BLaER1 (cell line): ENCODE data around the gene GDPD4.
A peak's percentile ranks its signal among the peaks of the same experiment; 100 is the strongest.

ENCODE experiments used
- H3K27ac ChIP-seq: shearing (Covaris generic); formaldehyde crosslinking; 2 replicates; pipeline ENCODE4 v1.8.1; 2022
- H3K27me3 ChIP-seq: shearing (Covaris generic); formaldehyde crosslinking; 2 replicates; pipeline ENCODE4 v1.8.1; 2022
- H3K36me3 ChIP-seq: shearing (Covaris generic); formaldehyde crosslinking; 2 replicates; pipeline ENCODE4 v1.8.1; 2022
- H3K4me1 ChIP-seq: shearing (Covaris generic); formaldehyde crosslinking; 2 replicates; pipeline ENCODE4 v1.8.1; 2022
- H3K4me2 ChIP-seq: shearing (Covaris generic); formaldehyde crosslinking; 2 replicates; pipeline ENCODE4 v1.8.1; 2022
- H3K4me3 ChIP-seq: shearing (Covaris generic); formaldehyde crosslinking; 2 replicates; pipeline ENCODE4 v1.8.1; 2022
- H3K9ac ChIP-seq: shearing (Covaris generic); formaldehyde crosslinking; 2 replicates; pipeline ENCODE4 v1.8.1; 2022
- H3K9me3 ChIP-seq: shearing (Covaris generic); formaldehyde crosslinking; 2 replicates; pipeline ENCODE4 v1.8.1; 2022
- H4K20me1 ChIP-seq: shearing (Covaris generic); formaldehyde crosslinking; 2 replicates; pipeline ENCODE4 v1.8.1; 2022
- Cebpa-rat ChIP-seq: shearing (Covaris generic); IDR thresholded peaks from 2 replicates; pipeline ENCODE4 v1.8.1; 2022

GDPD4 gene

DNA sequence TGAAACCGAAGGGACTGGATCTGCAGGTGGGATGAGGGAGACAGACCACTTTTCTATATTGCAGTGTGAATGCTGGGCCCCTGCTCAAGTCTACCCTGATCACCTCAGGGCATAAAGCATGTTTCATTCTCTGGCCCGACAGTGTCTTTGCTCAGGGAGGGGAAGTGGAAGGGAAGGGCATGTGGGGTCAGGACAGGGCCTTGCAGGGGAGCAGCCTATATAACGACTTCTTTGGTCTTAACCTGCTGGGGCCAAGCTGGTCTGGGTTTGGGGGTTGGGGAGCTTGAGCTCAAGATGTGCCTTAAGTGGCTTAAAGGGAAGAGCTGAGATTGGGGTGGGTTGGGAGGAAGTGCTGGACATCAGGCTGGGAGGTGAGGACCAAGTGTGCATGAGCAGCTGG lies 86.4 kb downstream of the GDPD4 start:
- TF ChIP-seq Cebpa-rat: no peak
- H3K4me1 ChIP-seq: peaks cover 18% of the 10 kb centered on the region
- H3K4me2 ChIP-seq: no peak overlapping the region
- no peaks in the 10 kb centered on the region for H3K9me3 ChIP-seq
- H4K20me1 ChIP-seq: no peaks in the 10 kb centered on the region
- H3K27ac ChIP-seq: no peak overlapping the region
- H3K4me3 ChIP-seq: no peak overlapping the region
- H3K36me3 ChIP-seq: peaks cover 11% of the 10 kb centered on the region; the same call in 1 of the 2 replicates
- no peaks in the 10 kb centered on the region for H3K27me3 ChIP-seq
- H3K9ac ChIP-seq: no peak overlapping the region

DNA sequence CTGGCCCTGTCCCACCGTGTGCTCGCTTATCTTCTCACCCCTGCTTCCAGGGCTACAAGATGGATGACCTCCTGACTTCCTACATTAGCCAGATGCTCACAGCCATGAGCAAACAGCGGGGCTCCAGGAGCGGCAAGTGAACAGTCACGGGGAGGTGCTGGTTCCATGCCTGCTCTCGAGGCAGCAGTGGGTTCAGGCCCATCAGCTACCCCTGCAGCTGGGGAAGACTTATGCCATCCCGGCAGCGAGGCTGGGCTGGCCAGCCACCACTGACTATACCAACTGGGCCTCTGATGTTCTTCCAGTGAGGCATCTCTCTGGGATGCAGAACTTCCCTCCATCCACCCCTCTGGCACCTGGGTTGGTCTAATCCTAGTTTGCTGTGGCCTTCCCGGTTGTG lies 86.9 kb downstream of the GDPD4 start:
- no peaks in the 10 kb centered on the region for H3K27me3 ChIP-seq
- TF ChIP-seq Cebpa-rat: no peak
- H3K4me2 ChIP-seq: no peak overlapping the region
- H3K9ac ChIP-seq: no peak overlapping the region
- peaks cover 11% of the 10 kb centered on the region; the same call in 1 of the 2 replicates for H3K36me3 ChIP-seq
- peaks cover 18% of the 10 kb centered on the region for H3K4me1 ChIP-seq
- H3K4me3 ChIP-seq: no peak overlapping the region
- H4K20me1 ChIP-seq: no peaks in the 10 kb centered on the region
- H3K9me3 ChIP-seq: no peaks in the 10 kb centered on the region
- H3K27ac ChIP-seq: no peak overlapping the region

DNA sequence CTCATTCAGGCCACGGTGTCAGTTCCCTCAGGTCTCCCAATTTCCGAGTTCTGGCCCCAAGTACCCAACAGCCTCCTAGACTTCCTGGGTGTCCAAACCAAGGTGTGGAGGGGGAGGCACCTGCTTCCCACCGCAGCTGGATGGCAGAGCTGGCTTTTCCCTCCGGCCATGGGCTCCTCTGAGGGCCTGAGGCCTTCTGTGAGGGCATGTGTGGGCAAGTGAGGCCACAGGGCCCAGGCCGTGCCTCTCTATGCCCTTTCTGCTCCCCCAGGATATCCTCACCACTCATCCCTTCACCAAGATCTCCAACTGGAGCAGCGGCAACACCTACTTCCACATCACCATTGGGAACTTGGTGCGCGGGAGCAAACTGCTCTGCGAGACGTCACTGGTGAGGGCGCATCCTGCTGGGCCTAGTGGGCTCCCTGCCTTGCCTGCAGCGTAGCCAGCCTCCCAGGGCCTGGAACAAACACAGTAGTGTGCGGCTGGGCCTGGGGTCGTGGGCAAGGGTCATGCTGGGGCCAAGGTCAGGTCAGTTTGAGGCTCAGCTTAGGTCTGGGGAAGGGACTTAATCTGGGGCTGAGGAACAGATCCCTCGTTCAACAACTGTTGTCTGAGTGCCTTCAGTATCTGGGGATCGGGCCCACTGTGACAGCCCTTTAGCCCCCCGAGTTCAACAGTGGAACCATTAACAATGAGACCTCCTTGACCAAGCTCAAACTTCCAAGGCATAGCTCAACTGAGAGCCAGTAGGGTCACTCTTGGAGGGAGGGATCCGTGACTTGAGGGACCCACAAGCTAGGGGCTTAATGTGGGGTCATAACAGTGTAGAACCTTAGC lies 87.7 kb downstream of the GDPD4 start:
- H3K36me3 ChIP-seq: peaks cover 11% of the 10 kb centered on the region; the same call in 1 of the 2 replicates
- peaks cover 22% of the 10 kb centered on the region for H3K4me1 ChIP-seq
- no peaks in the 10 kb centered on the region for H3K9me3 ChIP-seq
- no peaks in the 10 kb centered on the region for H4K20me1 ChIP-seq
- no peaks in the 10 kb centered on the region for H3K27me3 ChIP-seq
- no peak overlapping the region for H3K4me2 ChIP-seq
- H3K27ac ChIP-seq: no peak overlapping the region
- no peak for TF ChIP-seq Cebpa-rat
- no peak overlapping the region for H3K4me3 ChIP-seq
- H3K9ac ChIP-seq: no peak overlapping the region

DNA sequence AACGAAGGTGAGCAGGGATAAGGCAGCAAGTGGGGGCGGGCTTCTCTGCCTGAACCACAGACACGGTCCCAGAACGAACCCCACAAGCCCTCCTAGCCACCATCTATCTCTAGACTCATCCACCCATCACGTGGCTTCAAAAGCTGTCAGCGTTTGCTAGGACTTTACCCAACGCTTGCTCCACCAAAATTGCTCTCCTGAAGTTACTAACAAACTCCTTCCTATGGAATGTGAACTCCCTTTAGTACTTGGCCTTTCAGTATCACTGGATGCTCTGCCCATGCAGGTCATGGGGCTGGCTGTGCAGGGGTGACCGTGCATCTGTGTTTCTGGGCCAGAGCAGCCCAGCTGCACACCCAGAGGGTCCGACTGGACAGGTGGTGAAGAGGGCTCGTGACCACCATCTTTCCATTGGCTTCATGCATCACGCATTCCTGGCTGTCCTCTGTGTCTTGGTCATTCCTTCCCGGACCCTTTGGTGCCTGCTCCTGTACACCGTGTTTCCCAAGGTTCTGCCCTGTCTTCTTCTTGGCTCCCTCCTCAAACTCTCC lies 88.4 kb downstream of the GDPD4 start:
- peaks cover 29% of the 10 kb centered on the region for H3K4me1 ChIP-seq
- H3K9me3 ChIP-seq: no peaks in the 10 kb centered on the region
- peaks cover 11% of the 10 kb centered on the region; the same call in 1 of the 2 replicates for H3K36me3 ChIP-seq
- no peak overlapping the region for H3K4me3 ChIP-seq
- no peaks in the 10 kb centered on the region for H3K27me3 ChIP-seq
- H3K9ac ChIP-seq: no peak overlapping the region
- no peaks in the 10 kb centered on the region for H4K20me1 ChIP-seq
- no peak overlapping the region for H3K27ac ChIP-seq
- no peak overlapping the region for H3K4me2 ChIP-seq
- no peak for TF ChIP-seq Cebpa-rat

DNA sequence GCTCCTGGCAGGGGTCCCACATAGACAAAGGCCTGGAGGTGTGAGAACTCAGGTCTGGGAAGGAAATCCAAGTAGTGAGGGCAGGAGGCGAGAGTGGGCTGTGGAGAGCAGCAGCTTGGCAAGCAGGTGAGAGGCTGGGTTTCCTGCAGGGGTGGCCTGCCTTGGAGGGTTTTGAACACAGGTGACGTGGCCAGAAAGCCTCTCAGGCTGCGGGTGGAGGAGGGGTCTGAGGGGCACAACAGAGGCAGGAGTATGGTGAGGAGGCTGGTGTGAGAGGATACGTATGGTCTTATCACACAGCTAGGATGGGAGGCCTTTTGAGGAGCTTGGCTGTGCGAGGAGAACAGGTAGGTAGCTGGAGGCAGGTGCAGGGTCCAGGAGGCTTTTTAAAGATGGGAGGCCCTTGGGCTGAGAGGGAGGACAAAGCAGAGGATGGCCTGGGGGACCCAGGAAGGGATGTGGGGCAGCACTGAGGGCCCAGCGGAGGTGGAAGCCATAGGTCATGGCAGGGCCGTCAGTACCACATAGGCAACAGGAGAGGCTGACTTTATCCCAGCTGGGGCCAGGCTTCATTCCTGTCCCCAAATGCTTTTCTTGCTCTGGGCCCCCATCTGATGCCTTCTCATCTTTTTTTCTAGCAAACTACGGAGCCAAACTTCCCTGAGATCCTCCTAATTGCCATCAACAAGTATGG lies 89.0 kb downstream of the GDPD4 start:
- no peaks in the 10 kb centered on the region for H3K9me3 ChIP-seq
- no peak overlapping the region for H3K4me3 ChIP-seq
- H4K20me1 ChIP-seq: no peaks in the 10 kb centered on the region
- no peak overlapping the region for H3K27ac ChIP-seq
- peaks cover 36% of the 10 kb centered on the region for H3K4me1 ChIP-seq
- no peak overlapping the region for H3K4me2 ChIP-seq
- H3K27me3 ChIP-seq: no peaks in the 10 kb centered on the region
- peaks cover 11% of the 10 kb centered on the region; the same call in 1 of the 2 replicates for H3K36me3 ChIP-seq
- TF ChIP-seq Cebpa-rat: no peak
- H3K9ac ChIP-seq: no peak overlapping the region

DNA sequence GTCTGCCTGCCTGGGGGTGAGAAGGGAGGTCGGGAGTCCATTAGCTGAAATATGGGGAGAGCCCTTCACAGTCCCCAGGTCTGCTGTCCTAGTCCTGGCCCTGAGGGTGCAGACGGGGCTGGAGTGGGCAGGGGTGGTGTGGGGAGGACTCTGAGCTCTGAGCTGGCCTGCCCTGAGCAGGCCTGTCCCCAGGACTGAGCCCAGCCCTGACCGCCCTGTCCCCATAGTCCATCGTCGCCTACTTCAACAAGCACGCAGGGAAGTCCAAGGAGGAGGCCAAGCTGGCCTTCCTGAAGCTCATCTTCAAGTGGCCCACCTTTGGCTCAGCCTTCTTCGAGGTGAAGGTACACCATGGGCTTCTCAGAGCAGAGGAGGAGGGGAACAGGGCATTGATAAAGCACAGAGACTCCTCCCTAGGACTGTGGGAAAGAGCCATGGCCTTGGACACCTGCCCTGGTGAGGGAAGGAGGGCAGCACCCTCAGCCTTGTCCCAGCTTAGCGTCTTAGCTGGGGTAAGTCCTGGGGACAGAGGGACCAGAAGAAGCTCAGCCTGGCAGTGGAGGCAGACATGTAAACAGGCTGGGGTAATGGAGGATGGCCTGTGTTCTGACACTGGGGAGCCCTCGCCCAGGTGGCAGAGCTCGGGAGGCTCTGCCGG lies 89.8 kb downstream of the GDPD4 start:
- H3K9me3 ChIP-seq: no peaks in the 10 kb centered on the region
- no peak overlapping the region for H3K27ac ChIP-seq
- no peaks in the 10 kb centered on the region for H3K27me3 ChIP-seq
- H3K36me3 ChIP-seq: peaks cover 11% of the 10 kb centered on the region; the same call in 1 of the 2 replicates
- no peak overlapping the region for H3K4me3 ChIP-seq
- H3K4me2 ChIP-seq: no peak overlapping the region
- no peak for TF ChIP-seq Cebpa-rat
- no peak overlapping the region for H3K9ac ChIP-seq
- peaks cover 36% of the 10 kb centered on the region for H3K4me1 ChIP-seq
- no peaks in the 10 kb centered on the region for H4K20me1 ChIP-seq

DNA sequence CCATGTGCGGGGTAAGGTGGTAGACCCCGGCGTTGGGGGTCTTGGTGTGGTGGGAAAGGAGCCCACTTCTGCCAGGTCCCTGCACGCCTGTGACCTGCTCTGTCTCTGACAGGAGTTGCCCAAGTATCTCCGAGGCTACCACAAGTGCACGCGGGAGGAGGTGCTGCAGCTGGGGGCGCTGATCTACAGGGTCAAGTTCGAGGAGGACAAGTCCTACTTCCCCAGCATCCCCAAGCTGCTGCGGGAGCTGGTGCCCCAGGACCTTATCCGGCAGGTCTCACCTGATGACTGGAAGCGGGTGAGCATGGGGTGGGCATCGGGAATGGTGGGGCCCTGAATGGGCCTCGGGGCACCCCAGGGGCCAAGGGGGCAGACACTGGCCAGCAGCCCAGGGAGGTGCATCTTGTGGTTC lies 90.4 kb downstream of the GDPD4 start:
- Histone ChIP-seq H3K9ac (no peak overlapping the region), H3K27ac (no peak overlapping the region), H3K27me3 (no peaks in the 10 kb centered on the region), H3K4me2 (no peak overlapping the region), H3K36me3 (peaks cover 11% of the 10 kb centered on the region; the same call in 1 of the 2 replicates), H3K4me3 (no peak overlapping the region), H3K9me3 (no peaks in the 10 kb centered on the region), H3K4me1 (peaks cover 36% of the 10 kb centered on the region), H4K20me1 (no peaks in the 10 kb centered on the region)
- TF ChIP-seq Cebpa-rat: no peak

DNA sequence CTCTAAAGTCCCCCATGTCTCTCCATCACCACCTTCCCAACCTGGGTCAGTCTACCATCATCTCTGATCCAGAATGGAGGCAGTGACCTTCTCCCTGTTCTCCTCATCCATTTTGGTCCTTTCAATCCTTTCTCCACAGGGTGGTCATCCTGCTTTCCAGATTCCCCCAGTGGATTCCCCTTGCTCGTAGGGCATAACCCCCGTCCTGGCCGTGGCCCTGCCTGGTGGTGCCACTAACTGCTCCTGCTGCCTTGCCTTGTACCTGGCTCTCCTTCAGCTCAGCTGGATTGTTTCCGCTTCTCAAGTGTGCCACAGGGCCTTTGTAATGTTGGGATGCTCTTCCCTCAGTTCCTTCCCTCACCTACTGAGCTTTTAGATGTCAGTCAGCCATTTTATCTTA lies 91.8 kb downstream of the GDPD4 start:
- TF ChIP-seq Cebpa-rat: no peak
- no peaks in the 10 kb centered on the region for H3K9me3 ChIP-seq
- no peaks in the 10 kb centered on the region for H4K20me1 ChIP-seq
- H3K4me3 ChIP-seq: no peak overlapping the region
- peaks cover 11% of the 10 kb centered on the region; the same call in 1 of the 2 replicates for H3K36me3 ChIP-seq
- H3K9ac ChIP-seq: no peak overlapping the region
- peaks cover 45% of the 10 kb centered on the region for H3K4me1 ChIP-seq
- no peaks in the 10 kb centered on the region for H3K27me3 ChIP-seq
- no peak overlapping the region for H3K4me2 ChIP-seq
- H3K27ac ChIP-seq: no peak overlapping the region

DNA sequence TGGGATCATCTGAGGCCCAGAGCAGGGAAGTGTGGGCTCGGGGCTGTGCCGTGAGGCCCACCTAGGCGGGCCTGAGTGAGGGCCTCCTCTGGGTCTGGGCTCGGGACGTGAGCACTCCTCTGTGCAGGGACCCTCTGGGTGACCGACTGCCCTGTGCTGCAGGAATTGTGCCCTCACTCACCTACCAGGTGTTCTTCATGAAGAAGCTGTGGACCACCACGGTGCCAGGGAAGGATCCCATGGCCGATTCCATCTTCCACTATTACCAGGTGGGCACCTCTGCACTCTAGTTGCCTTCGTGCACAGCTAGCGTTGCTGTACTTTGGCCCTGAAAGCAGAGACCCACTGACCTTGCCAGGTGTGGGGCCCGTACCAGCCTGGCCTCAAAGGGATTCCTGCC lies 93.0 kb downstream of the GDPD4 start:
- H3K36me3 ChIP-seq: peaks cover 6% of the 10 kb centered on the region; the same call in 1 of the 2 replicates
- no peaks in the 10 kb centered on the region for H4K20me1 ChIP-seq
- peaks cover 56% of the 10 kb centered on the region for H3K4me1 ChIP-seq
- peak overlapping the region; percentile 49; the same call in 1 of the 2 replicates for H3K27ac ChIP-seq
- no peak for TF ChIP-seq Cebpa-rat
- H3K4me2 ChIP-seq: peak overlapping the region; percentile 53
- H3K9me3 ChIP-seq: no peaks in the 10 kb centered on the region
- no peak overlapping the region for H3K4me3 ChIP-seq
- H3K27me3 ChIP-seq: no peaks in the 10 kb centered on the region
- no peak overlapping the region for H3K9ac ChIP-seq
